HG03469 (cell line): ENCODE measurements around the gene NDOR1.
"Not testable (repeated sequence)": the region's sequence is repeated elsewhere in the genome, so short reads cannot be mapped to it uniquely, and the experiment has no call there.

ENCODE experiments used
- ATAC-seq: cut with Tn5 transposase; IDR thresholded peaks from one replicate; pipeline ENCODE4 v1.9.1; 2021; ENCODE audit warnings: mild to moderate bottlenecking, moderate library complexity, moderate number of reproducible peaks; ENCODE audit not compliant: unreplicated experiment

The NDOR1 gene

DNA sequence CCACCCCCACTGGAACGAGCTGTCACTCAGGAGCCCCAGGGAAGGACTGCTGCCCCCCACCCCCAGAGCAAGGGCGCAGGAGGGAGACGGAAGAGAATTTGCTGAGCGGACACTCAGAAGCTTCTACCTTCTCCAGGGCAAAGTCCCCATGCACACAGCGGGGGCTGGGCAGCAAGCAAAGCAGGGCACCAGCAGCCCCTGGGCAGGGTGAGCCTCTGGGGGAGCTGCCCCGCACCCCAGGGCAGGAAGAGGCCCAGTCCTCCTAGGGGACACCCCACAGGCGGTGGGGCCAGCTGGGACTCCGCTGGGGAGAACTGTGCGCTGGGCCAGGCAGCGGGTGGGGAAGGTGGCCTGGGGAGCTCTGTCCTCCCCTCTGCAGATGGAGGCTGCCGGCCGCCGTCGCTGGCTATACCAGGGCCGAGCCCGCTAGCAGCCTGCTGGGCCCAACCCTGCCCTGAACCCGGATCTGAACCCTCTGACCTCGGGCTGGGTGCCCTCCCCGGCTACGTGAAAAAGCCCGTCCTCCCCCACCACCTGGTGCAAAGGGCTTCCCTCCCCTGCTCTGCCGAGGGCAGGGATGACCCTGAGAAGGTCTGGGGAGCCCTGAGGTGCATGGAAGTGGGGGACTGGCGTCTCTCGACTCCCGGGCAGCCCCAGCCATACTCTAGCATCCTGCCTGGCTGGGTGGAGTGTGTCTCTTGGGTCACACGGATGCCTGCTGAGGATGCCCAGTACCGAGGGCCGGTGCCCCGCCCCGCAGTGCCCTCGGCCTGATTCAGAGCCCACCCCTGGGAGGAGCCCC, 24.6 kb downstream of the NDOR1 start:
- ATAC-seq, result no peak

DNA sequence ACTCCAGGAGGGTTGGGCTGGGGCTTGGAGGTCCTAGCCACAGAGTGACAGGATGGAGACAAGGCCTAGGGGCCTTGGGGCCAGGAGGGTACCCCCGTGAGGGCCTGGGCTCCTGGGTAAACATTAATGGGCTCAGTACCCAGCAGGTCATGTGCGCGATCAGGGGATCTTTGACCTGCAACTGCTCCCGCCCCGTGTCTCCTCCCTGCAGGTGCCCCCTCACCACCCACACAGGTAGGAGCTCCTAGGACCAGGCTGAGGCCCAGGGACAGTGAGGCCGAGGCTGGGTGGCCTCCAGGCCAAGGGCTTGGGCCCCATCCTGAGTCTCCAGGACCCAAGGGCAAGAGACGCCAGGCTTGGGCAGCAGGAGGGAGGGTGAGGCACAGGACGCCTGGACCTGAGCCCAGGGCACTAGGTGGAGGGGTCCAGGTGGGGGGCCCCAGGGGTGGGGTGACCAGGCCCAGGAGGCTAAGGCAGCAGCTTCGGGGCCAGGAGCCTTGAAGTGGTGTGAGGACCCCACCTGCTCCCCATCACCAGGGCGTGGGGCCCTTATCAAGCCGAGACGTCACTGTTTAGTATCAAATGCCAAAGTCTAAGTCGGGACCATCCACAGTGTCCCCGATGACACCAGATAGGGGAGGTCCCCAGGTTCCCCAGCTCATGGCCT, 25.3 kb downstream of the NDOR1 start, which contains the start of gene SLC34A3:
Gene SLC34A3 (plus strand): TSS at position 197 of the 667 bp plus-strand sequence. CDS start 802 bp downstream, outside the sequence.
- ATAC-seq, result no peak

GRCh38 chr9:137231372-137232039, 26.0 kb downstream of the NDOR1 start:
- ATAC-seq, result no peak

GRCh38 chr9:137232101-137232500, 26.6 kb downstream of the NDOR1 start:
- ATAC-seq, result no peak

DNA sequence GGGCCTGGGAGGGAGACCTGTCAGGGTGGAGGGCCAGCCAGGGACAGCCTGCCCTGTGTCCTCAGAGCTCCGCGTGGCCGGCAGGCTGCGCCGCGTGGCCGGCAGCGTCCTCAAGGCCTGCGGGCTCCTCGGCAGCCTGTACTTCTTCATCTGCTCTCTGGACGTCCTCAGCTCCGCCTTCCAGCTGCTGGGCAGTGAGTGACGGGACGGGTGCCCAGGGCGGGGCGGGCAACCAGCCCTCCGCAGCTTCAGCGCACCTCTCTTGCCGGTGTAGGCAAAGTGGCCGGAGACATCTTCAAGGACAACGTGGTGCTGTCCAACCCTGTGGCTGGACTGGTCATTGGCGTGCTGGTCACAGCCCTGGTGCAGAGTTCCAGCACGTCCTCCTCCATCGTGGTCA, 27.0 kb downstream of the NDOR1 start:
- ATAC-seq, result no peak

- ATAC-seq, result no peak
These were observed 27.9 kb downstream of the NDOR1 start for GRCh38 chr9:137233143-137233980.

- no peak for ATAC-seq
These were observed 28.7 kb downstream of the NDOR1 start for GRCh38 chr9:137234055-137234697.

GRCh38 chr9:137234758-137235423, 29.4 kb downstream of the NDOR1 start:
- ATAC-seq, result no peak

GRCh38 chr9:137235424-137236237, 30.1 kb downstream of the NDOR1 start:
- no peak for ATAC-seq

DNA sequence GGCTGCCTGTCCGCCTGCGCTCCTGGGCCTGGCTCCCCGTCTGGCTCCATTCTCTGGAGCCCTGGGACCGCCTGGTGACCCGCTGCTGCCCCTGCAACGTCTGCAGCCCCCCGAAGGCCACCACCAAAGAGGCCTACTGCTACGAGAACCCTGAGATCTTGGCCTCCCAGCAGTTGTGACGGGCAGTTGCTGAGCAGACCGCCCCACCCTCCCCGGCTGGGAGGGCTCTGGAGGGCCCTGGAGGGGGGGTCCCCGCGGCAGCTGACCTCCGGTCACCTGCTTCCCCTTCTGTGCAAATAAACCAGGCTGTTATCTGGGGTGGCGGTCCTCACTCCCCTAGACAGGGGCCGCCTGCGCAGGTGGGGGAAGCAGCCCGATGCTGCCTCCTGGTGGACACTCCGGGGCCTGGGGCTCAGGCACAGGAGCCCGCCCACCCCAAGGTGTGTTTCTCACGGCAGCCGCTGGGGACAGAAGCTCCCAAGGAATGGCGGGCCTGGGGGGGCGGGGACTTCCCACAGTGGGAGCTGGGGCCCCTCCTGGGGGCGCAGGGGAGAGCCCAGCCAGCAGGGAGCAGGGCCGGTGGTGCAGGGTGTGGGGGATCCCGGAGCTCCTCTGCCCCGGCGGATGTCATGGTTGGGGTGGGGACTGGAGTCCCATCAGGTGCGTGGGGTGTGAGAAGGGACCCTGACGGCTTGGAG, 30.9 kb downstream of the NDOR1 start:
- no peak for ATAC-seq

- no peak for ATAC-seq
These were observed 31.5 kb downstream of the NDOR1 start for GRCh38 chr9:137236936-137237421.

DNA sequence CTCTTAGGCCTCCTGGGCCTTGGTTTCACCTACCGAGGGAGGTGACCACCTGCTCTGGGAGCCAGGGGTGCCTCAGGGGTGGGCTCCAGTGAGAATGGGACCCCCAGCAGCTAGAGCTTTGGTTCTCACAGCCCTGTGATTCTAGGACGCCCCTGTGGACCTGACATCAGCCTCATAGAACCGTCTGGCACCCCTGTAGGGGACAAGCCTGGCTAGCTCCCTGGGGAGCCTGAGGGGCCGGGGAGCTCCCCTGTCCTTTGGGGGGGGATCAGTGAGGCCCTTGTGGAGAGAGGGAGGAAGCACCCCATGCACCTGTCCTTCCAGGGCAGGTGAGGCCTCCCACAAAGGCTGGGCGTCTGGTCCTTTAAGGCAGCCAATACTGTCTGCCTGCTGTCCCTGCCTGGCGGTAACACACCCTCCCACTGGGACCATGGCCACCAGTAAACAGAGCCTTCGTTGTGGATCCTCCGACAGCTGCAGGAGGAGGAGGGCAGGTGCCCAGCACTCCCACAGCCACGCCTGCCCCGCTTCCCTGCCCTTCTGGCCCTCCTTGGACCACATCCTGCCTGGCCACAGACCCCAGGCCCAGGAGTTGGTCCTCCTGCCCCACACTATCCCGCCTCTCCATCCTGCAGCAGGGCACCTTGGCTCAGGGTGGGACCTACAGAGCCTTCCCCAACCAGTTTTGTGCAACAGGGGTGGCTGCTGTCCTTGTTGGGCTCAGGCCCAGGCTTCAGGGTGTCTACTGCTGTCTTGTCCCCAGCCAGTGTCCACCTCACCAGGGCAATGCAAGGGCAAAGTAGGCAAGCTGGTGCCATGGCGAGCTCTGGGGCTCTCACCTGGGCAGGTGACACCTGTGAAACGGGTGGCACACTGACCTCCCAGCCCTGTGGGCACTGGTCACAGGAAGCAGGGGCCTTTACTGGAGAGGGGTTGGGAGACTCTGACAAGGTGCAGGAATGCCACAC, 32.5 kb downstream of the NDOR1 start:
- no peak for ATAC-seq

- ATAC-seq, result not testable (repeated sequence)
These were observed 34.2 kb downstream of the NDOR1 start for GRCh38 chr9:137239541-137240200.

DNA sequence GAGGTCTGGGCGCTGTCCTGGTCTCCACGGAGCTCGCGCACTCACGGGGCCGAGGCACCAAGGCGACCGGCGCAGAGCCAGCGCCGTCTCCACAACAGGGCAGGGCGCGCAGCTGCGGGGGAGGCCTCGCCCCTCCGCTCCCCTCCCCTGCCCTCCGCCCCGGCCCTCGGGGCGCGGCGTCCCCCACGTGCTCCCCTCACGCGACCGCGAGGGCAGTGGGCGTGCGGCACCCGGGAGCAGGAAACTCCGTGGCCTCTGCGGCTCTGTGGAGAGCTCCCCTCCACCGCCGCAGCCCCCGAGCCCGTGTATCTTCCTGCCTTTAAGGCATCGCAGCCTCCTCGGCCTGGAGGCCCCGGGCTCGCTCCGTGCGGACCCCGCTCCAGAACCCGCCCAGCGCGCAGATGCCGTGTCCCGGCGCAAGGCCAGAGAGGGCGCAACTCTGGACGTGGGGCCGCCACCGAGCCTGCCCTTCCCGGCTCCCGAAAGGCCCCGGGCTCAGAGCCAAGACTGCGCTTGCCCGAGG, 34.9 kb downstream of the NDOR1 start:
- ATAC-seq, result peak; percentile 19

DNA sequence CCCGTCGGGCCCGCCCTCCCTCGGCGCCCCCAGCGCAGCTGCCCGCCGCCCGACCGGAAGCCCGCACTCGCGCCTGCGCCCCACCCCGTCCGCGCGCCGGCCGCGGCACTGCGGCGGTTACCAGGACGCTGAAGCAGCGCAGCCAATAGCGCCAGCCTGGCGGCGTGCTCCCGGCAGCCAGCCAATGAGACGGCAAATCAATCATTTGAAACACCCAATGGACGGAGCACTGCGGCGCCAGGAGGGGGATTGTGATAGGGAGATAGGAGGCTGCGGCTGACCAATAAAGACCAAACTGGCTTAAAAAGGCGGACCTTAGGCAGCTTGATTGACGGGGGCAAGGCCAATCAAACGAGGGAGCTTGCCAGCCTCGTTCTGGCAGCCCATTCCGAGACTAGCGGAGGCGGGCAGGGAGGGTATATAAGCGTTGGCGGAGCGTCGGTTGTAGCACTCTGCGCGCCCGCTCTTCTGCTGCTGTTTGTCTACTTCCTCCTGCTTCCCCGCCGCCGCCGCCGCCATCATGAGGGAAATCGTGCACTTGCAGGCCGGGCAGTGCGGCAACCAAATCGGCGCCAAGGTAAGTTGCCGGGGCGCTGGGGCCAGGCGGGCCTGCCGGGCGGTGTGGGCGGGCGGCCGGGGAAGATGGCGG, 35.5 kb downstream of the NDOR1 start, which contains the start of gene TUBB4B:
Gene TUBB4B (plus strand): TSS at position 447 of the 649 bp plus-strand sequence. CDS start 74 bp downstream, at position 521.
- ATAC-seq, result peak; percentile 76
